Stimulated activated CD8-positive, alpha-beta memory T cell treated with anti-CD3 and anti-CD28 coated beads, Interleukin-7, amount 100 ng/mL, for 24 hours (primary cell): ENCODE data around the gene TDRD7.

ENCODE experiments used
- DNase-seq: peaks from one replicate; pipeline ENCODE4 v3.0.0-alpha.2; 2020; ENCODE audit warnings: low read depth

Gene TDRD7

DNA sequence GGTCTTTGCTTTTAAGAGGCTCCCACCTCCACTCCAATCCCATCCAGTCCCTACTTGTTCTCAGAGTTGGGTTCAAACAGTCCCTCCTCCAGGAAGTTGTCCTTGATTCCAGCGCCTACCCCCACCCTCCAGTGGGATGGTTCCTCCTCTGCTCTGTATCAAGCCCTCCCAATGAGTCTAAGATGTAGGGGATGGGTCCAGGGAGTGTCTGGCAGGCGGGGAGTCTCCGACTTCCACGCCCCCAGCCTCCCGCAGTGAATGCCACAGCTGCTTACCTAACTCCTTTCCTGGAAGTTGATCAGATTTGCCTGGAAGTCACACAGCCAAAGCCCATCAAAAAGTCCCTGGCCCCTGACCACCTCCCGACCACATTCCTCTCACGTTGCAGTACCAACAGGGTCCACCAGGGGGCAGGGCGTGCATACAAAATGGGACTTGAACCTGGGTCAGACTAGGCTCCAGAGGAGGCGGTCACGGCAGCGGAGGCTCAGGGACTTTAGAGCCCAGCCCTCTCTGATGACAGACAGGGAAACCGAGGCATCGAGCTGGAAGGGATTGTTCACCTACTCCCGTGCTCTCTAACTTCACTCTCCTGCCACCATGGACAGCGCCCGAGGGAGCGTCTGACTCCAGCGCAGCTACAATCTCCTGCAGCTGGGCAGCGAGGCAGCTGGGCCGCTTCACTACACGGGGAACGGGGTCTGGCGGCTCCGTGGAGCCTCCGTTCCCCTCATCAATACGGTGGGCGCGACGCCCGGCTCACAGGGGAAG is 25.0 kb upstream of the TDRD7 start:
- peak; percentile 75 for DNase-seq

GRCh38 chr9:97387504-97387886 is 24.4 kb upstream of the TDRD7 start:
- DNase-seq, result no peak

DNA sequence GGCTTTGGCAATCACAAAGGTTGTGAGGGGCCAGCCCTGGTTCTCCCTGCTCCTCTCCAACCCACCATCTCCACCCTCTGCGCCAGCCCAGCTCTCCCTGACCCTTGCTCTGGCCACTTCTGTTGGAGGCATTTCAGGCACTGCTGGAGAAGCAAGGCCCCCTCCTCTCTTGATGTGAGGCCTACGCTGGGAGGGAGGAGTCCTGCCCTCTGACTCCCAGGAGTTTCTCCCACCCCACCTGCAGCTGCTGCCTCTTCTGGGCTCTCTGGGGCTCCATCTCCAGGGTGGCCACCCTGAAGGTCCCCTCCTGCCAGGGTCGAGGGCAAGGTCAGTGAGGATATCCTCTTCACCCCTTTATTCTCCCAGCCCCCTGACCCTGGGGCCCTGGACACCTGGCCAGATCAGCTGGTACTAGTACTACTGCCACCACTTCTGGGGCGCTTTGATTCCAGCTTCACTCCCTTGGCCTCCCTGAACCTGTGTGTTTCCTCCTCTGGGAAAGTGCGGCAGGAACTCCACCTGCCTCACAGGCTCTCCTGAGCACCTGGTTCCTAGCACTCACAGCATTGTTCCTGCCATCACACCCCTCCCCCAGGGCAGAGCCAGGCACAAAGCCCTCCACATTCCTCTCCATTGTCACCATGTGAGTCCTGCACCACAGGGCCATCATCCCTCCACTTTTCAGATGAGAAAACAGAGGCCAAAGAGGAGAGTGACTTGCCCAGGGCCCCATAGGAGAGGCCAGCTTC is 23.8 kb upstream of the TDRD7 start:
- no peak for DNase-seq

DNA sequence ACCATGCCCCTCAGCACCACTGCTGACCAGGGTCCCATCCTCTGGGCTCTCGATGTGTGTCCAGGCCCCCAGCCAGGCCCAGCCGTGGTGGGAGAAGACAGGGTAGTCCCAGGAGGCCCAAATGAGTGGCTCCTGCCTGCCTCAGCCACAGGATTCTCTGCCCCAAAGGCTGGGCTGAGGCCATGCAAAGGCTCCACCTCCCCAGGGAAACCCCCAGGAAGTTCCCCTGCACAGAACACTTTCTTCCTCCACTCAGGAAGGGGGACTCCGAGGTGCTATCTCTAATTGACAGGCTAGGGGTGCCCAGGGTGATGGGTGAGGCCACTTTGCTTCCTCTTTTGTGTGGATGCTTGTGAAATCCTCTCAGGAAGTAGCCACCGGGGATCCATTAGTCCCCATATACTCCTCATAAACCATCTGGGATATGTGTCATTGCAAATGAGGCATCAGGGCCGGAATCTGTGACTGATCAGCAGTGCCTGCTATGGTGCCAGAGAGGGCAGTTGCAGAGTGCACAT is 23.1 kb upstream of the TDRD7 start:
- DNase-seq, result no peak

DNA sequence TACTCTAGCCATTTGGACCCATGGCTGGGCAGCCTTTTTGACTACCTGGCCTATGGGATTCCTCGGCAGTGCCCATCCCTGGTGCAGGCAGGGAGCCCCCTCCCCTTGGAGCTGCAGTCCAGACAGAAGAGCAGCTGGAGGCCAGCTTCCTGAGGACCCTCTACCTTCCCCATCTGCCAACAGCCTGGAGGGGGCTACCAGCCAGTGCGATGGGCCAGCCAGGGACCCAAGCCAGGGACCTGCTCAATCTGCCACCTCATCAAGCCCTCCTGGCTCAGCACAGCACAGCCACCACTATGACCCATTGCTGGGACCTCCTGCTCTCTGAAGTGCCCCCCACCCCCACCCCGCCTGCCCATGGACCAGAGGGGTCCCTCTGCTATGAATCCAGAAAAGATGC is 22.6 kb upstream of the TDRD7 start:
- no peak for DNase-seq

- no peak for DNase-seq
Observed at GRCh38 chr9:97390791-97391406, 21.0 kb upstream of the TDRD7 start.

DNA sequence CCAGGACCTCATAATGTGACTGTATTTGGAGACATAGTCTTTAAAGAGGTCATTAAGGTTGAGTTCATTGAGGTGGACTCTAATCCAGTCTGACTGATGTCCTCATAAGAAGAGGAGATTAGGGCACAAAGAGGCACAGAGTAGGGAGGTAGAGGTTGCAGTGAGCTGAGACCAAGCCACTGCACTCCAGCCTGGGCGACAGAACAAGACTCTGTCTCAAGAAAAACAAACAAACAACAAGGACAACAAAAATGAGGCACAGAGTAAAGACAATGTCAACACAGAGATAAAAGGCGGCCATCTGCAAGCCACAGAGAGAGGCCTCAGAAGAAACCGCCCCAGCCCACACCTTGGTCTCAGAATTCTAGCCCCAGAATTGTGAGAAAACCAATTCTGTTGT is 17.0 kb upstream of the TDRD7 start:
- no peak for DNase-seq

GRCh38 chr9:97395745-97396144 is 16.2 kb upstream of the TDRD7 start:
- DNase-seq, result no peak

DNA sequence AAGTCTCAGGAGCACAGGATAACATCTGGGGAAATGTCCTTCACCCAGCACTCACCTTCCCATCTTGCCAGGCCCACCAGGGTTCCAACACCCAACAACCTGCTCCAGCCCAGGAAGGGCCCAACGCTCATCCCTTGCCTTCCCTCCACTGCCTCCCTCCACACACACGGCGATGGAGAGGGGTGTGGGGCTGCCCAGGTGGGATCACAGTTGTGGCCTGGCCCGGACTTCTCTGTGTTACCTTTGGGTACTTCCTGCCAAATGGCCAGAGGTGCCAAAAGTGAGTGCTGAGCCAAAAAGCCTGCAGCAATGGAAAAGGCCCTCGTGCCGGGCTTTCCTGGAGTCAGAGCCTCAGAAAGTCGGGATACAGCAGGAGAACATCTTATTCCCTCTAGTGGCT is 15.6 kb upstream of the TDRD7 start:
- DNase-seq, result no peak

GRCh38 chr9:97397220-97397619 is 14.7 kb upstream of the TDRD7 start:
- no peak for DNase-seq

GRCh38 chr9:97398999-97399758 is 12.7 kb upstream of the TDRD7 start:
- peak; percentile 40 for DNase-seq

- no peak for DNase-seq
Observed at GRCh38 chr9:97403746-97404316, 8.1 kb upstream of the TDRD7 start.

- DNase-seq, result no peak
Observed at GRCh38 chr9:97405551-97405950, 6.3 kb upstream of the TDRD7 start.

GRCh38 chr9:97406620-97407177 is 5.2 kb upstream of the TDRD7 start:
- DNase-seq, result no peak

DNA sequence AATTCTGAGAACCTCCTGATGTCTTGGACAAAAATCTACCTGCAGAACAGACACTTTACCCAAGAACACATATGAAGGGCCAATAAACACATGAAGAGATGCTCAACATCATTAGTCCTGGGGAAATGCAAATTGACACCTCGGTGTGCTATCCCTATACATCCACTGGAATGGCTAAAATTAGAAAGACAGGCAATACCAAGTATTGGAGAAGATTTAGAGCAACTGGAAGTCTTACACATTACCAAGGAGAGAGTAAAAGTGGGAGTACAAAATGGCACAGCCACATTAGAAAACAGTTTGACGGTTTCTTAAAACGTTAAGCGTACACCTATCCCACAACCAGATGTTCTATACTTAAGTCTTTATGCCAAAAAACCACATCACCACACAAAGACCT is 3.3 kb upstream of the TDRD7 start:
- DNase-seq, result no peak

DNA sequence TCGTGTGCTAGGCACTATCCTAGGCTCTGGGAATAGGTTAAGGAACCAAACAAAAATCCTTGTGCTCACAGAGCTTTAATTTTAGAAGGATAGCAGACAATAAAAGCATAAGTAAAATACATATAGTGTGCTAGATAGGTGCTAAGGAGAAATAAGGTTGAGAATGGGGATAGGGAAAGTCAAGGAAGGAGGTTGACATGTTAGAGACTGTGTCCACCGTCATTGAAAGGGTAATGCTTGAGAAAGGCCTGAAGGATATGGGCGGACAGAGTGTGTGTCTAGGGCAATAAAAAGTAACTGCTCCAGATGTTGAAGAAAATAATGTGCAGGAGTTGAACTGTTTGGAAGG is 482 bp upstream of the TDRD7 start:
- DNase-seq, result no peak

- no peak for DNase-seq
Observed at GRCh38 chr9:97412626-97413385, 910 bp downstream of the TDRD7 start.

GRCh38 chr9:97413462-97413861 is 1.6 kb downstream of the TDRD7 start:
- no peak for DNase-seq

GRCh38 chr9:97415146-97415545 is 3.2 kb downstream of the TDRD7 start:
- no peak for DNase-seq

DNA sequence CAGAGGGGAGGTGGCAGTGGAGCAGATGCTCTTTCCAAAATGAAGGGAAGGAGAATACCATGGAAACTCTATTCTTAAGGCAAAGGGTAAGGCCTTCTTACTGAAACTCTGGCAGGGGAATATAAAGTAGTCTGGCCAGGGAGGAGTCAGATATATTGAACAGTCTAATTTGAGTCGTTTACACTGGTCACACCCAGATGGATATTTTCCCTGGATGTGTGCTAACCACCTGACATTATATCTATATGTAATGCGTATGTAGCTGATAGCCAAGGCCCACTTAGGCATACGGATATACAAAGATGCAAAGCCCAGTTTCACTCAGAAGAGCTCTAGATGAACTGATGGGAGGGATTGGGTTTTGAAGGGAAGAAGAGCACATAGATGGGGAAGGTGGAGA is 7.0 kb downstream of the TDRD7 start:
- no peak for DNase-seq

DNA sequence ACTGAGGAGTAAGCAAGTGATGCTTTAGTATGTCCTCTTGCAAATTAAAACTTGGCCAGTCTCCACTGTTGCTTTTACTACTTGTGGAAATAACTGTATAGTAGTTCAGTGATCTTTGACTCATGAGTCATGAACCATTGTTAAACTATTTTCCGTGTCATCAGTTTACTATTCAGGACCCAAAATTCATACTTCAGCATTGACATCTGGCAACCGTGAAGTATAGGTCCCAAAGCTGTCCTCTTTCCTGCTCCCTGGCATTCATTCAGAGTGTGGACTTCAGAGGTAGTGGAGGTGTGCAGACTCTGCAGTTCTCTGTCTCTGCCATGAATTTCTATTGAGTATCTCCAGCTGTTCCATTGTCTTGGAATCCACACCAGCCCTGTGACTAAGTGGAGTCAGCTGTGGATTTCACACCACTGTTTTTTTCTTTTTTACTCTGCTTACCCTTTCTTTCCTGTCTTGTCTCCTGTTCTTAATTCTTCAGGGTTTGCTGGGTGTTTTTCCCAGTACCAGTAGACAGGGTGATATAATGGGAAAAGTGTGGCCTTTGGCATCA is 7.5 kb downstream of the TDRD7 start:
- no peak for DNase-seq
